Colonic mucosa (tissue), 4 donors: ENCODE data around the gene AFF1. TPM values are rescaled to one million over a fixed set of nuclear protein-coding genes. Genes with fewer than 3 reads are reported as not detected.

ENCODE experiments used
- DNase-seq: peaks from one replicate; pipeline ENCODE4 v3.0.0-alpha.2; 2020
- H3K27ac ChIP-seq: fragments of 200-600 bp; one replicate; pipeline ENCODE4 v1.8.0; 2021
- H3K27me3 ChIP-seq: fragments of 200-600 bp; one replicate; pipeline ENCODE4 v1.8.0; 2021
- H3K36me3 ChIP-seq: fragments of 200-600 bp; one replicate; pipeline ENCODE4 v1.8.0; 2021
- H3K4me1 ChIP-seq: fragments of 200-600 bp; one replicate; pipeline ENCODE4 v1.8.0; 2021; ENCODE audit warnings: mild to moderate bottlenecking
- H3K4me3 ChIP-seq: fragments of 200-600 bp; one replicate; pipeline ENCODE4 v1.8.0; 2021
- H3K9ac ChIP-seq, 2 donors: one replicate each; pipeline ENCODE4 v1.7.0; 2013; ENCODE audit warnings: control low read depth in 2 of 2, low read depth in 2 of 2, low read length in 2 of 2
- H3K9me3 ChIP-seq: fragments of 200-600 bp; one replicate; pipeline ENCODE4 v1.8.0; 2021
- CTCF ChIP-seq: fragments of 200-600 bp; IDR thresholded peaks from one replicate; pipeline ENCODE4 v1.8.0; 2022; ENCODE audit warnings: antibody characterized with exemption, mild to moderate bottlenecking
- intact Hi-C: fragments of 100-400 bp; cut with DNase I; formaldehyde crosslinking; loops from one replicate; pipeline ENCODE4 v1.14.1; 2022
- total RNA-seq, 2 donors: library from RNA; stranded (reverse); fragmentation: NEBNext Ultra II Directional in 1 of 2; extraction: Animal tissue kit (Norgen Biotek cat#: 25700) in 1 of 2; gene quantifications; one replicate each; pipeline ENCODE4 v1.2.1, GENCODE V29; 2021
- donor health status: healthy.
- donor health status: DM: no; HTN: no; CAD: no.
- donor health status: DM: no; HTN: no; CAD: no.

The AFF1 gene
- total RNA-seq, 2 donors from 2014 or later: 73.5 to 104 TPM

GRCh38 chr4:87117051-87117731 is 182.4 kb downstream of the AFF1 start:
- H3K9me3 ChIP-seq: no peaks in the 10 kb centered on the region
- TF ChIP-seq CTCF: no peak
- H3K27ac ChIP-seq: no peak overlapping the region
- no peak overlapping the region for H3K4me3 ChIP-seq
- H3K4me1 ChIP-seq: no peaks in the 10 kb centered on the region
- no peaks in the 10 kb centered on the region for H3K27me3 ChIP-seq
- intact Hi-C loops: no loop called here
- DNase-seq: no peak
- peaks cover 21% of the 10 kb centered on the region for H3K36me3 ChIP-seq
- H3K9ac ChIP-seq: no peak overlapping the region

GRCh38 chr4:87117732-87118075 is 182.9 kb downstream of the AFF1 start:
- Histone ChIP-seq H3K4me1 (no peaks in the 10 kb centered on the region), H3K27ac (no peak overlapping the region)

DNA sequence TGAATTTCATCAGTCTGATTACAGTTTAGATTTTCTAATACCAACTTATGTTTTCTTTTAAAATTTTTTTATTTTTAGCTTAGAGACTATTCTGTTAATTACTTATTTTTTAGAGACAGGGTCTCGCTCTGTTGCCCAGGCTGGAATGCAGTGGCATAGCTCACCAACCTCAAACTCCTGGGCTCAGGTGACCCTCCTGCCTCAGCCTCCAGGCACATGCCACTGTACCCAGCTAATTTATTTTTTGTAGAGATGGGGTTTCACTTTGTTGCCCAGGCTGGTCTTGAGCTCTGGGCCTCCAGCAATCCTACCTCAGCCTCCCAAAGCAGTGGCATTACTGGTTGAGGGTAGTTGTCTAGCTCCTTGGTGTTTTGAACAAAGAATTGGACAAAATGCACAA is 183.6 kb downstream of the AFF1 start:
- Histone ChIP-seq H3K27me3 (no peaks in the 10 kb centered on the region), H3K4me1 (no peaks in the 10 kb centered on the region), H3K4me3 (no peak overlapping the region), H3K9ac (no peak overlapping the region), H3K9me3 (no peaks in the 10 kb centered on the region), H3K27ac (no peak overlapping the region), H3K36me3 (peaks cover 21% of the 10 kb centered on the region)
- no peak for DNase-seq
- intact Hi-C loops: no loop called here
- no peak for TF ChIP-seq CTCF

More at GRCh38 chr4:87117732-87118075, 182.9 kb downstream of the AFF1 start:
- no peak overlapping the region for H3K4me3 ChIP-seq
- no peak for DNase-seq
- H3K27me3 ChIP-seq: no peaks in the 10 kb centered on the region
- no peak overlapping the region for H3K9ac ChIP-seq
- no peaks in the 10 kb centered on the region for H3K9me3 ChIP-seq
- no peak for TF ChIP-seq CTCF
- intact Hi-C loops: no loop called here
- peaks cover 21% of the 10 kb centered on the region for H3K36me3 ChIP-seq

DNA sequence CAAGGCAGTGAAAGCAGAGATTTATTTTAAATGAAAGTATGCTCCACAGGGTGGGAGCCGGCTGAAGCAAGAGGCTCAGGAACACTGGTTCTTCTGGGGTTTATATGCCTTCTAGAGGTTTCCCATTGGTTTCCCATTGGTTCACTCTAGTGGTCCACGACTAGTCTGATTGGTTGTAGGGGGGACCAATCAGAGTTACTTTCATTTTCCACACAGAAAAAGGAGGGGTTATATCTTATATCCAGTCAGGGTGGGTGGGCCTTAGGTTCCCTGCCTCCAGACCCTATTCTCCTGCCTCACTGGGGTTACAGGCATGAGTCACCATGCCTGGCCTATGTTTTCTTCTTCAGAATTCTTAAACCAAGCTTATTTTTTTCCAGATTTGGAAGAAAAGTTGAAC is 184.0 kb downstream of the AFF1 start:
- no peak for TF ChIP-seq CTCF
- intact Hi-C loops: no loop called here
- no peak overlapping the region for H3K9ac ChIP-seq
- H3K9me3 ChIP-seq: no peaks in the 10 kb centered on the region
- H3K27ac ChIP-seq: no peak overlapping the region
- DNase-seq: no peak
- H3K4me3 ChIP-seq: no peak overlapping the region
- peaks cover 21% of the 10 kb centered on the region for H3K36me3 ChIP-seq
- no peaks in the 10 kb centered on the region for H3K27me3 ChIP-seq
- no peaks in the 10 kb centered on the region for H3K4me1 ChIP-seq

GRCh38 chr4:87120010-87120409 is 185.2 kb downstream of the AFF1 start:
- Histone ChIP-seq H3K4me3 (no peak overlapping the region), H3K36me3 (peaks cover 14% of the 10 kb centered on the region), H3K9me3 (no peaks in the 10 kb centered on the region), H3K4me1 (no peaks in the 10 kb centered on the region), H3K27ac (peak overlapping the region; percentile 56), H3K27me3 (no peaks in the 10 kb centered on the region), H3K9ac (no peak overlapping the region)
- intact Hi-C loops: no loop called here
- no peak for DNase-seq
- no peak for TF ChIP-seq CTCF
